Mesenchymal stem cell (in vitro differentiated cells and primary cell): ENCODE measurements around the gene CYTH1.

Experiments
- DNase-seq: peaks from one replicate; pipeline ENCODE4 v3.0.0-alpha.2; 2013
- H2AFZ ChIP-seq: one replicate; pipeline ENCODE4 v1.6.1; 2013; ENCODE audit warnings: low read depth, mild to moderate bottlenecking, control low read depth, inconsistent platforms, low read length, moderate library complexity
- H2AK5ac ChIP-seq: 2 replicates; pipeline ENCODE4 v1.6.1; 2013; ENCODE audit warnings: low read length, moderate library complexity, mild to moderate bottlenecking, inconsistent platforms; ENCODE audit not compliant: severe bottlenecking
- H2BK120ac ChIP-seq: one replicate; pipeline ENCODE4 v1.6.1; 2013; ENCODE audit warnings: low read depth, mild to moderate bottlenecking, inconsistent platforms, low read length, moderate library complexity
- H2BK12ac ChIP-seq, 2 experiments: one replicate each; pipeline ENCODE4 v1.6.1; 2013; ENCODE audit warnings: inconsistent platforms in 2 of 2, low read length in 2 of 2, mild to moderate bottlenecking in 2 of 2, moderate library complexity in 2 of 2, control low read depth in 1 of 2
- H2BK15ac ChIP-seq: one replicate; pipeline ENCODE4 v1.6.1; 2013; ENCODE audit warnings: mild to moderate bottlenecking, low read depth, inconsistent platforms; ENCODE audit not compliant: poor library complexity, severe bottlenecking
- H2BK5ac ChIP-seq: 2 replicates; pipeline ENCODE4 v1.6.1; 2013; ENCODE audit warnings: low read depth, mild to moderate bottlenecking, low read length, control low read depth, inconsistent platforms; ENCODE audit not compliant: poor library complexity, severe bottlenecking
- H3K14ac ChIP-seq, 2 experiments: one replicate each; pipeline ENCODE4 v1.6.1; 2013; ENCODE audit warnings: inconsistent platforms in 2 of 2, low read length in 2 of 2, control low read depth in 1 of 2, mild to moderate bottlenecking in 1 of 2, moderate library complexity in 1 of 2
- H3K18ac ChIP-seq, 2 experiments: one replicate each; pipeline ENCODE4 v1.6.1; 2013; ENCODE audit warnings: inconsistent platforms in 2 of 2, low read length in 2 of 2, control low read depth in 1 of 2, low read depth in 1 of 2, mild to moderate bottlenecking in 1 of 2
- H3K23ac ChIP-seq, 2 experiments: one replicate each; pipeline ENCODE4 v1.6.1; 2013; ENCODE audit warnings: inconsistent platforms in 2 of 2, low read length in 2 of 2, mild to moderate bottlenecking in 2 of 2, moderate library complexity in 2 of 2, control low read depth in 1 of 2
- H3K27ac ChIP-seq: 2 replicates; pipeline ENCODE4 v1.5.1; 2013; ENCODE audit warnings: mild to moderate bottlenecking, moderate library complexity, low read length, control low read depth, inconsistent platforms; ENCODE audit not compliant: poor library complexity, severe bottlenecking
- H3K27me3 ChIP-seq, 2 experiments: 2 replicates each; pipeline versions ENCODE4 v1.6.1 to v1.7.0; 2013; ENCODE audit warnings: low read length in 2 of 2, mild to moderate bottlenecking in 2 of 2, moderate library complexity in 2 of 2, control low read depth in 1 of 2, inconsistent platforms in 1 of 2; ENCODE audit not compliant: control insufficient read depth in 1 of 2, insufficient read depth in 1 of 2
- H3K36me3 ChIP-seq, 2 experiments: 2 replicates each; pipeline versions ENCODE4 v1.6.1 to v1.7.0; 2013; ENCODE audit warnings: low read length in 2 of 2, control low read depth in 1 of 2, inconsistent platforms in 1 of 2, low read depth in 1 of 2, mild to moderate bottlenecking in 1 of 2; ENCODE audit not compliant: insufficient read depth in 2 of 2, control insufficient read depth in 1 of 2
- H3K4ac ChIP-seq, 2 experiments: one replicate each; pipeline ENCODE4 v1.6.1; 2013; ENCODE audit warnings: inconsistent platforms in 2 of 2, low read length in 2 of 2, mild to moderate bottlenecking in 2 of 2, moderate library complexity in 2 of 2, control low read depth in 1 of 2, low read depth in 1 of 2
- H3K4me1 ChIP-seq: 2 replicates; pipeline ENCODE4 v1.6.1; 2013; ENCODE audit warnings: low read depth, low read length, control low read depth; ENCODE audit not compliant: control insufficient read depth, insufficient read depth
- H3K4me2 ChIP-seq: 2 replicates; pipeline ENCODE4 v1.6.1; 2013; ENCODE audit warnings: low read length, mild to moderate bottlenecking, inconsistent platforms; ENCODE audit not compliant: poor library complexity, severe bottlenecking
- H3K4me3 ChIP-seq, 2 experiments: 2 replicates each; pipeline versions ENCODE4 v1.5.1 to v1.7.0; 2013; ENCODE audit warnings: low read length in 2 of 2, mild to moderate bottlenecking in 2 of 2, control low read depth in 1 of 2, low read depth in 1 of 2; ENCODE audit not compliant: insufficient read depth in 1 of 2
- H3K79me1 ChIP-seq: replicated peaks from 2 replicates; pipeline ENCODE4 v1.6.1; 2013; ENCODE audit warnings: mild to moderate bottlenecking, control low read depth, low read length, inconsistent platforms; ENCODE audit not compliant: poor library complexity, severe bottlenecking
- H3K9ac ChIP-seq: 2 replicates; pipeline ENCODE4 v1.7.0; 2013; ENCODE audit warnings: mild to moderate bottlenecking, low read length, moderate library complexity
- H3K9me3 ChIP-seq: 2 replicates; pipeline ENCODE4 v1.7.0; 2013; ENCODE audit warnings: mild to moderate bottlenecking, low read length; ENCODE audit not compliant: control insufficient read depth
- H4K8ac ChIP-seq: one replicate; pipeline ENCODE4 v1.6.1; 2013; ENCODE audit warnings: inconsistent platforms, mild to moderate bottlenecking, low read length, moderate library complexity
- H4K91ac ChIP-seq: one replicate; pipeline ENCODE4 v1.6.1; 2013; ENCODE audit warnings: mild to moderate bottlenecking, low read length, inconsistent platforms
- WGBS: methylation state at CpG from one replicate; pipeline ENCODE4 v1.1.7; 2013; ENCODE audit warnings: mixed read lengths; 5-methylcytosine and 5-hydroxymethylcytosine counted together

The CYTH1 gene

DNA sequence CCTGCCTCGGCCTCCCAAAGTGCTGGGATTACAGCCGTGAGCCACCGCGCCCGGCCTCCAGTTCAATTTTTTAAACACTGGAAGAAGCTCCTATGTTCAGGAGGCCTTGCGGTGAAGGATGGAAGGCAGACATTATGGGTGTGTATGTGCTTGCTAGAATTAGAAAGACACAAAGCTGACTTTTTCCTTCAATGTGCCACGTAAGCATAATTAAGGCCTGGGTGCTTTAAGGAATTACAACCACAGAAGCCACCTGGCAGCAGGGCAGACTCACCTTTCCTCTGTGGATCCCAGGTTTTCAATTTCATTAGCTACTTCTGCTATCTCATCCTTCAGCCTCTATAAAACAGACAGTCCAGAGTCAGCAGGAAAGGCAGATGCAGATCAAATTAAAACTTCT, 74.2 kb downstream of the CYTH1 start:
- Histone ChIP-seq H3K4me3 (no peak overlapping the region), H2BK15ac (no peak overlapping the region), H2AK5ac (peak overlapping the region; percentile 1), H3K9ac (peak overlapping the region; percentile 9), H3K4me1 (peaks cover 3% of the 10 kb centered on the region), H3K14ac (no peak overlapping the region), H3K4me2 (no peak overlapping the region), H4K91ac (no peak overlapping the region), H3K79me1 (peaks cover 18% of the 10 kb centered on the region), H3K36me3 (peaks cover 10 to 47% of the 10 kb centered on the region in 2 experiments), H3K27me3 (no peaks in the 10 kb centered on the region), H3K4ac (no peak overlapping the region), H3K18ac (no peak overlapping the region), H2BK120ac (no peak overlapping the region), H2BK12ac (no peak overlapping the region), H2BK5ac (no peak overlapping the region), H2AFZ (no peak overlapping the region), H3K27ac (peak overlapping the region; percentile 46), H3K9me3 (no peaks in the 10 kb centered on the region), H4K8ac (no peak overlapping the region), H3K23ac (no peak overlapping the region)
- 95% methylated on average over 7 of the region's 7 CpGs for WGBS
- DNase-seq, result no peak

GRCh38 chr17:78707016-78707415, 75.1 kb downstream of the CYTH1 start:
- Histone ChIP-seq H2BK5ac (no peak overlapping the region), H3K18ac (no peak overlapping the region), H3K9ac (no peak overlapping the region), H2AFZ (no peak overlapping the region), H2BK15ac (no peak overlapping the region), H3K36me3 (peaks cover 11 to 53% of the 10 kb centered on the region in 2 experiments), H3K4me2 (no peak overlapping the region), H4K8ac (no peak overlapping the region), H2BK120ac (no peak overlapping the region), H3K79me1 (peaks cover 19% of the 10 kb centered on the region), H3K9me3 (no peaks in the 10 kb centered on the region), H3K14ac (no peak overlapping the region), H3K27me3 (no peaks in the 10 kb centered on the region), H2AK5ac (no peak overlapping the region), H3K4me3 (no peak overlapping the region), H3K27ac (peak overlapping the region; percentile 95), H4K91ac (no peak overlapping the region), H3K4ac (no peak overlapping the region), H2BK12ac (no peak overlapping the region), H3K23ac (no peak overlapping the region), H3K4me1 (peaks cover 3% of the 10 kb centered on the region)
- WGBS, result 80% methylated on average over 7 of the region's 7 CpGs
- DNase-seq, result no peak

- no peak overlapping the region for H3K14ac ChIP-seq
- no peak overlapping the region for H4K8ac ChIP-seq
- H3K27ac ChIP-seq, result peak overlapping the region; percentile 92
- no peak overlapping the region for H2BK5ac ChIP-seq
- H3K4me1 ChIP-seq, result peaks cover 3% of the 10 kb centered on the region
- H3K79me1 ChIP-seq, result peaks cover 19% of the 10 kb centered on the region
- H3K18ac ChIP-seq, result no peak overlapping the region
- H2BK120ac ChIP-seq, result no peak overlapping the region
- H3K9ac ChIP-seq, result no peak overlapping the region
- no peak for DNase-seq
- WGBS, result 89% methylated on average over 8 of the region's 10 CpGs
- H3K4ac ChIP-seq, result no peak overlapping the region
- no peak overlapping the region for H3K4me3 ChIP-seq
- no peak overlapping the region for H3K23ac ChIP-seq
- H2AFZ ChIP-seq, result no peak overlapping the region
- H3K4me2 ChIP-seq, result no peak overlapping the region
- no peaks in the 10 kb centered on the region for H3K9me3 ChIP-seq
- no peak overlapping the region for H2AK5ac ChIP-seq
- peaks cover 16 to 59% of the 10 kb centered on the region in 2 experiments for H3K36me3 ChIP-seq
- H2BK15ac ChIP-seq, result no peak overlapping the region
- no peaks in the 10 kb centered on the region for H3K27me3 ChIP-seq
- no peak overlapping the region for H2BK12ac ChIP-seq
- H4K91ac ChIP-seq, result no peak overlapping the region
These were observed 75.7 kb downstream of the CYTH1 start for GRCh38 chr17:78706271-78706915.

DNA sequence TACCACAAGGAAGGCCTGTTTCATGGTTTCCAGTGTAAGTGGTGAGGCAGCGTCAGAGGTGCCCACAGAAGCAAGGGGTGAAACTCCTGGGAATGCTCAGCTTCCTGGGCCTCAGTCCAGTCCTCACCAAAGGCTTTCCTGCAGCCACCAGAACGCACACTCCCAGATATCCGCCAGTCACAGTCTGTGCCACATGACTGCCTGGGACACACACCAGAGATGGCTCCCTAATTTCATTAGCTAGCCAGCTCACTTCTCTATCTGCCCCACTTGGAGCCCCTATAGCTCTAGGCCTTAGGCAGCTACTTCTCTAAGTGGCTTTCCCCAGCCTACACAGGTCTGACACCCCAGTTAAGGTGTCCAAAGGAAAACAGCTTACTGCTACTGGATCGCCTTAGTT, 77.0 kb downstream of the CYTH1 start:
- Histone ChIP-seq H3K18ac (peak overlapping the region in 1 of 2 experiments; percentile 32), H3K4me2 (no peak overlapping the region), H3K23ac (no peak overlapping the region), H3K27me3 (no peaks in the 10 kb centered on the region), H2BK15ac (no peak overlapping the region), H3K4me1 (peaks cover 3% of the 10 kb centered on the region), H4K91ac (no peak overlapping the region), H3K9ac (no peak overlapping the region), H3K79me1 (peaks cover 12% of the 10 kb centered on the region), H3K4ac (no peak overlapping the region), H2BK5ac (no peak overlapping the region), H4K8ac (no peak overlapping the region), H3K14ac (no peak overlapping the region), H2AK5ac (peak overlapping the region; percentile 21), H2AFZ (no peak overlapping the region), H3K9me3 (no peaks in the 10 kb centered on the region), H3K27ac (peak overlapping the region; percentile 34), H3K4me3 (no peak overlapping the region), H2BK120ac (no peak overlapping the region), H3K36me3 (peaks cover 16 to 69% of the 10 kb centered on the region in 2 experiments), H2BK12ac (no peak overlapping the region)
- WGBS, result 92% methylated on average over 3 of the region's 4 CpGs
- DNase-seq, result no peak
